NT2/D1 (cell line): ENCODE measurements around the gene HIBADH.

ENCODE experiments used
- DNase-seq: peaks from one replicate; pipeline ENCODE4 v3.0.0-alpha.2; 2011; ENCODE audit warnings: low read depth, low spot score
- H3K27me3 ChIP-seq: 2 replicates; pipeline ENCODE4 v1.6.0; 2011; ENCODE audit warnings: mild to moderate bottlenecking; ENCODE audit not compliant: insufficient read length, insufficient read depth
- H3K36me3 ChIP-seq: 2 replicates; pipeline ENCODE4 v1.6.1; 2011; ENCODE audit warnings: mild to moderate bottlenecking, low read length, mixed read lengths; ENCODE audit not compliant: insufficient read depth, insufficient read length
- H3K4me1 ChIP-seq: 2 replicates; pipeline ENCODE4 v1.5.1; 2011; ENCODE audit not compliant: insufficient read depth, insufficient read length
- H3K4me3 ChIP-seq: 2 replicates; pipeline ENCODE4 v1.5.1; 2011; ENCODE audit warnings: low read depth; ENCODE audit not compliant: insufficient read length
- H3K9ac ChIP-seq: 2 replicates; pipeline ENCODE4 v1.6.0; 2011; ENCODE audit warnings: low read depth; ENCODE audit not compliant: insufficient read length
- H3K9me3 ChIP-seq: 2 replicates; pipeline ENCODE4 v1.5.1; 2011; ENCODE audit warnings: mild to moderate bottlenecking, low read length; ENCODE audit not compliant: insufficient read depth
- SUZ12 ChIP-seq: IDR thresholded peaks from 2 replicates; pipeline ENCODE4 v1.6.1; 2011; ENCODE audit not compliant: insufficient read length, insufficient read depth; ENCODE audit errors: extremely low read depth
- YY1 ChIP-seq: IDR thresholded peaks from 2 replicates; pipeline ENCODE4 v1.6.1; 2011; ENCODE audit not compliant: insufficient read length, insufficient read depth
- ZNF274 ChIP-seq: IDR thresholded peaks from 2 replicates; pipeline ENCODE4 v1.6.1; 2011; ENCODE audit warnings: mild to moderate bottlenecking, low read depth, low read length

Gene HIBADH

GRCh38 chr7:27487509-27487908 is 175.2 kb downstream of the HIBADH start:
- Histone ChIP-seq H3K27me3 (peaks cover 7% of the 10 kb centered on the region), H3K36me3 (no peaks in the 10 kb centered on the region), H3K9ac (no peak overlapping the region), H3K4me3 (no peak overlapping the region), H3K4me1 (no peaks in the 10 kb centered on the region), H3K9me3 (peaks cover 9% of the 10 kb centered on the region; the same call in 1 of the 2 replicates)
- no peak for TF ChIP-seq SUZ12
- TF ChIP-seq ZNF274, result no peak
- TF ChIP-seq YY1, result no peak
- no peak for DNase-seq

- Histone ChIP-seq H3K4me3 (no peak overlapping the region), H3K27me3 (peaks cover 7% of the 10 kb centered on the region), H3K9ac (no peak overlapping the region), H3K9me3 (no peaks in the 10 kb centered on the region), H3K36me3 (no peaks in the 10 kb centered on the region), H3K4me1 (no peaks in the 10 kb centered on the region)
- no peak for DNase-seq
- TF ChIP-seq SUZ12, result no peak
- TF ChIP-seq ZNF274, result no peak
- no peak for TF ChIP-seq YY1
Observed at GRCh38 chr7:27484451-27484850, 178.2 kb downstream of the HIBADH start.

- no peak for TF ChIP-seq YY1
- H3K4me3 ChIP-seq, result no peak overlapping the region
- no peaks in the 10 kb centered on the region for H3K27me3 ChIP-seq
- H3K4me1 ChIP-seq, result no peaks in the 10 kb centered on the region
- H3K36me3 ChIP-seq, result no peaks in the 10 kb centered on the region
- 0 out of 2 replicates have a peak, but pooled peaks cover 3% of the 10 kb centered on the region for H3K9me3 ChIP-seq
- no peak overlapping the region for H3K9ac ChIP-seq
- no peak for DNase-seq
Observed at GRCh38 chr7:27482219-27482618, 180.5 kb downstream of the HIBADH start.

- Histone ChIP-seq H3K9ac (no peak overlapping the region), H3K4me3 (no peak overlapping the region), H3K36me3 (no peaks in the 10 kb centered on the region), H3K9me3 (0 out of 2 replicates have a peak, but pooled peaks cover 5% of the 10 kb centered on the region), H3K27me3 (no peaks in the 10 kb centered on the region), H3K4me1 (no peaks in the 10 kb centered on the region)
- DNase-seq, result no peak
- TF ChIP-seq SUZ12, result no peak
- TF ChIP-seq ZNF274, result no peak
- TF ChIP-seq YY1, result no peak
Observed at GRCh38 chr7:27478556-27478955, 184.1 kb downstream of the HIBADH start.

- TF ChIP-seq YY1, result no peak
- TF ChIP-seq SUZ12, result no peak
- no peak for TF ChIP-seq ZNF274
Observed at GRCh38 chr7:27478084-27478483, 184.6 kb downstream of the HIBADH start.

GRCh38 chr7:27476493-27476892 is 186.2 kb downstream of the HIBADH start:
- Histone ChIP-seq H3K4me3 (no peak overlapping the region), H3K4me1 (no peaks in the 10 kb centered on the region), H3K36me3 (no peaks in the 10 kb centered on the region), H3K9ac (no peak overlapping the region), H3K27me3 (no peaks in the 10 kb centered on the region), H3K9me3 (0 out of 2 replicates have a peak, but pooled peaks cover 5% of the 10 kb centered on the region)
- no peak for DNase-seq
- TF ChIP-seq ZNF274 (no peak), YY1 (no peak), SUZ12 (no peak)

More at GRCh38 chr7:27478084-27478483, 184.6 kb downstream of the HIBADH start:
- Histone ChIP-seq H3K4me3 (no peak overlapping the region), H3K27me3 (no peaks in the 10 kb centered on the region), H3K9me3 (0 out of 2 replicates have a peak, but pooled peaks cover 5% of the 10 kb centered on the region), H3K4me1 (no peaks in the 10 kb centered on the region), H3K36me3 (no peaks in the 10 kb centered on the region), H3K9ac (no peak overlapping the region)
- DNase-seq, result no peak
